Neural crest cell (in vitro differentiated cells): ENCODE results near the gene OR2V2. TPM values are rescaled to one million over a fixed set of nuclear protein-coding genes. Genes with fewer than 3 reads are reported as not detected.

ENCODE experiments used
- DNase-seq: peaks from one replicate; pipeline ENCODE4 v3.0.0; 2021; ENCODE audit warnings: low read depth, mixed read lengths, low spot score
- H3K27ac Mint-ChIP-seq: one replicate; pipeline ENCODE4 v1.8.0; 2021; ENCODE audit warnings: mild to moderate bottlenecking, mixed read lengths; ENCODE audit not compliant: unreplicated experiment
- H3K27me3 Mint-ChIP-seq: 2 replicates; pipeline ENCODE4 v1.8.0; 2021; ENCODE audit warnings: low read depth, mild to moderate bottlenecking, mixed read lengths
- H3K36me3 Mint-ChIP-seq: 2 replicates; pipeline ENCODE4 v1.8.0; 2021; ENCODE audit warnings: low read depth, mild to moderate bottlenecking, mixed read lengths
- H3K4me1 Mint-ChIP-seq: 2 replicates; pipeline ENCODE4 v1.8.0; 2021; ENCODE audit warnings: mixed read lengths
- H3K4me3 Mint-ChIP-seq: one replicate; pipeline ENCODE4 v1.8.0; 2021; ENCODE audit warnings: mild to moderate bottlenecking, mixed read lengths
- H3K9me3 Mint-ChIP-seq: 2 replicates; pipeline ENCODE4 v1.8.0; 2021; ENCODE audit warnings: mixed read lengths
- CTCF ChIP-seq: fragments of 200-600 bp; sonication (generic); conservative IDR thresholded peaks from 2 replicates; pipeline ENCODE4 v1.5.0; 2021; ENCODE audit warnings: antibody characterized with exemption, mild to moderate bottlenecking
- total RNA-seq: library from RNA; stranded (reverse); gene quantifications from 2 replicates; pipeline ENCODE4 v1.2.1, GENCODE V29; 2021

The OR2V2 gene
- total RNA-seq, 1 donor from 2014 or later = not detected

GRCh38 chr5:181149806-181150733, 2.7 kb downstream of the OR2V2 start:
- no peak for DNase-seq
- Mint-ChIP-seq H3K36me3 (no peaks in the 10 kb centered on the region), H3K27me3 (peaks cover 38% of the 10 kb centered on the region), H3K27ac (no peak overlapping the region), H3K4me1 (no peaks in the 10 kb centered on the region), H3K9me3 (peaks cover 5% of the 10 kb centered on the region), H3K4me3 (no peak overlapping the region)
- TF ChIP-seq CTCF = no peak

- DNase-seq = no peak
- H3K27ac Mint-ChIP-seq = no peak overlapping the region
- no peak for TF ChIP-seq CTCF
- no peaks in the 10 kb centered on the region for H3K4me1 Mint-ChIP-seq
- peaks cover 45% of the 10 kb centered on the region for H3K27me3 Mint-ChIP-seq
- H3K36me3 Mint-ChIP-seq = no peaks in the 10 kb centered on the region
- no peak overlapping the region for H3K4me3 Mint-ChIP-seq
- H3K9me3 Mint-ChIP-seq = peaks cover 5% of the 10 kb centered on the region
Observed at GRCh38 chr5:181151146-181151545, 3.8 kb downstream of the OR2V2 start.

GRCh38 chr5:181152406-181152805, 5.0 kb downstream of the OR2V2 start:
- Mint-ChIP-seq H3K27ac (no peak overlapping the region), H3K27me3 (peaks cover 50% of the 10 kb centered on the region), H3K4me1 (no peaks in the 10 kb centered on the region), H3K9me3 (peaks cover 2% of the 10 kb centered on the region), H3K36me3 (no peaks in the 10 kb centered on the region), H3K4me3 (no peak overlapping the region)
- DNase-seq = no peak
- no peak for TF ChIP-seq CTCF

GRCh38 chr5:181153814-181154213, 6.4 kb downstream of the OR2V2 start:
- Mint-ChIP-seq H3K27ac (no peak overlapping the region), H3K4me1 (no peaks in the 10 kb centered on the region), H3K36me3 (no peaks in the 10 kb centered on the region), H3K4me3 (no peak overlapping the region), H3K27me3 (peaks cover 51% of the 10 kb centered on the region), H3K9me3 (peaks cover 2% of the 10 kb centered on the region)
- TF ChIP-seq CTCF = no peak
- no peak for DNase-seq

GRCh38 chr5:181156758-181157157, 9.4 kb downstream of the OR2V2 start:
- Mint-ChIP-seq H3K27ac (no peak overlapping the region), H3K4me1 (peaks cover 10% of the 10 kb centered on the region), H3K36me3 (no peaks in the 10 kb centered on the region), H3K9me3 (peaks cover 2% of the 10 kb centered on the region), H3K27me3 (peaks cover 46% of the 10 kb centered on the region), H3K4me3 (no peak overlapping the region)
- TF ChIP-seq CTCF = no peak
- DNase-seq = no peak
